ENCODE data around the gene GALNT14. TPM values are rescaled to one million over a fixed set of nuclear protein-coding genes. Genes with fewer than 3 reads are reported as not detected.

The GALNT14 gene
- total and polyA plus RNA-seq, 2 of the 8 experiments (the other 6 are each of a cell fraction or from before 2014, with no cell fraction given), result 13.0 to 13.7 TPM

DNA sequence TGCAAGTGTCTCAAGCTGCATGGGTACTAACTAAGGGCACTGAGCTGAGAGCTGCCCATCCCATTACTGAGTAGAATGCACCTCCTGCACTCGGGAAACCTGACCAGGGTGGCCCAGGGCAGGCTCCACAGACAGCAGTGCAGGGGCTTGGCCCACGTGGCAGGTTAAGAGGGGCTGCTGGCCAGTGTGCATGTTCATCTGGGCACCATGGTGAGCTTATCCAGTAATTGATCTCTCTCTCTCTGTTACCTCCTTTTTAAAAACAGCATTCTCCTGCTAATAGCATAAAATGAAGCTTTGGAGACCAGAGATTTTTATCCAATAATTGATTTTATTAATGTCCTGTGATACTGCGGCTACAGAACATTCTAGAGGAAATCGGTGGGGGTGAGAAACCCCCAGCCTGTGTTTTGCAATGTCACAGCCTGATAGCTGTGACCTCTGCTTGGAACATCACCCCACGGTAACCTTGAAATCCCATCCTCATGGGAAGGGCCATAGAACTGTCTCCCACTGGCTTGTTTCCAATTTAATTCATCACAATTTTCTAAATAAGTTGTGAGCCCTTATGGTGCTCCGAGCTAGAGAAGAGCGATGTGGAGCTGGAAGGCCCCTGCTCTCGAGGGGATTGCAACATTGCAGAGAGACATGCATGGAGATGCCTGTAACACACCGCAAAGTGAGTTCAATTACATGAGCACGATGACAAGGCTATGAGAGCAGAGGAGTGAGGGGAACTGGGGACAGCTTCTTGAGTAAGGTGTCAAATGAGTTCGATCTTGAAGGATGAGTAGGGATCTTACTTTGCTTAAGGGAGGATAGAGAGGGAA lies 143.8 kb downstream of the GALNT14 start:
- H4K5ac ChIP-seq (ENCODE audit: insufficient read length, low read depth, low read length), result no peak overlapping the region
- CTCF ChIA-PET (ENCODE audit: partially characterized antibody), result interaction anchor here (0.7 to 1.6 kb wide), 8 partner anchors 9 to 212 kb away, joined by 3 to 7 read pairs (median 3); no protein-coding TSS in a partner anchor
- no peak overlapping the region for H3K14ac ChIP-seq (ENCODE audit: insufficient read length)
- H3K79me1 ChIP-seq (ENCODE audit: low read depth, low read length), result no peaks in the 10 kb centered on the region; the same call in 1 of the 2 replicates
- H3K79me2 ChIP-seq (ENCODE audit: control insufficient read depth in 1 of 2, insufficient read depth in 2 of 2, low read length in 2 of 2), result no peaks in the 10 kb centered on the region
- H3K23me2 ChIP-seq (ENCODE audit: low read depth, low read length), result no peaks in the 10 kb centered on the region
- H4K91ac ChIP-seq (replicated peaks; ENCODE audit: insufficient read length, low read length), result no peak overlapping the region
- no peak overlapping the region for H3K9ac ChIP-seq (replicated peaks in 1 of 4; ENCODE audit: extremely low read depth in 1 of 4, low read depth in 3 of 4, low read length in 3 of 4)
- H3K27ac ChIP-seq (ENCODE audit: low read depth, low read length), result no peak overlapping the region
- H3K4me3 ChIP-seq (ENCODE audit: extremely low read depth in 1 of 4, insufficient read depth in 2 of 4, low read depth in 3 of 4, low read length in 4 of 4), result no peak overlapping the region
- no peak overlapping the region for H2BK5ac ChIP-seq (ENCODE audit: low read depth, low read length)
- H3K23ac ChIP-seq (ENCODE audit: insufficient read length), result no peak overlapping the region
- H3K56ac ChIP-seq (replicated peaks; ENCODE audit: insufficient read length, low read depth, low read length), result no peak overlapping the region
- no peak overlapping the region for H2BK120ac ChIP-seq (replicated peaks; ENCODE audit: low read depth, low read length)
- H3K27me3 ChIP-seq (replicated peaks in 1 of 4; ENCODE audit: control insufficient read depth in 3 of 4, extremely low read depth in 1 of 4, insufficient read depth in 3 of 4, low read length in 3 of 4), result no peaks in the 10 kb centered on the region
- H3K4me2 ChIP-seq (ENCODE audit: insufficient read depth in 1 of 2, low read depth in 2 of 2, low read length in 2 of 2), result no peak overlapping the region
- H3K36me3 ChIP-seq (ENCODE audit: control insufficient read depth in 2 of 4, insufficient read depth in 4 of 4, low read length in 3 of 4), result no peaks in the 10 kb centered on the region
- DNase-seq (ENCODE audit: low read depth in 1 of 2, low spot score in 2 of 2), result no peak
- no peak for FAIRE-seq
- WGBS, 2 experiments (ENCODE audit: extremely low coverage in 1 of 2, insufficient coverage in 1 of 2, insufficient read length in 1 of 2, insufficient replicate concordance in 2 of 2, low coverage in 1 of 2, low lambda C conversion rate in 2 of 2, missing lambda C conversion rate in 1 of 2), result 86% methylated on average over 11 of the region's 11 CpGs; no CpG with 5 or more reads in 1 of the 2 experiments
- no peak overlapping the region for H4K8ac ChIP-seq (ENCODE audit: extremely low read depth, insufficient read depth, low read length)
- H4K20me1 ChIP-seq (replicated peaks in 1 of 2; ENCODE audit: control insufficient read depth in 1 of 2, insufficient read depth in 2 of 2, low read length in 2 of 2), result no peaks in the 10 kb centered on the region
- no peak overlapping the region for H3K4ac ChIP-seq (replicated peaks; ENCODE audit: insufficient read length, low read depth, low read length)
- H3K18ac ChIP-seq (ENCODE audit: extremely low read depth, low read length), result no peak overlapping the region
- POLR2A ChIA-PET (ENCODE audit: partially characterized antibody), result interaction anchor here (0.6 kb wide), 1 partner anchor 216 kb away, joined by 4 read pairs; no protein-coding TSS in a partner anchor
- peaks cover 0 to 5% (median under 1%) of the 10 kb centered on the region in 4 experiments; a peak in 3 of 7 replicates for H3K4me1 ChIP-seq (replicated peaks in 1 of 4; ENCODE audit: control insufficient read depth in 3 of 4, insufficient read depth in 4 of 4, low read length in 3 of 4)
- no peak overlapping the region for H2BK20ac ChIP-seq (ENCODE audit: low read length)
- no peak overlapping the region for H2BK12ac ChIP-seq (ENCODE audit: low read depth, low read length)
- no peak overlapping the region for H2AK5ac ChIP-seq (ENCODE audit: low read depth, low read length)
- H2BK15ac ChIP-seq (ENCODE audit: low read length), result no peak overlapping the region
- no peaks in the 10 kb centered on the region for H3K9me3 ChIP-seq (ENCODE audit: insufficient read depth in 2 of 2, low read depth in 1 of 2, low read length in 1 of 2)
- no peak overlapping the region for H2AFZ ChIP-seq (ENCODE audit: low read length)
- TF ChIP-seq, protein P1, sequence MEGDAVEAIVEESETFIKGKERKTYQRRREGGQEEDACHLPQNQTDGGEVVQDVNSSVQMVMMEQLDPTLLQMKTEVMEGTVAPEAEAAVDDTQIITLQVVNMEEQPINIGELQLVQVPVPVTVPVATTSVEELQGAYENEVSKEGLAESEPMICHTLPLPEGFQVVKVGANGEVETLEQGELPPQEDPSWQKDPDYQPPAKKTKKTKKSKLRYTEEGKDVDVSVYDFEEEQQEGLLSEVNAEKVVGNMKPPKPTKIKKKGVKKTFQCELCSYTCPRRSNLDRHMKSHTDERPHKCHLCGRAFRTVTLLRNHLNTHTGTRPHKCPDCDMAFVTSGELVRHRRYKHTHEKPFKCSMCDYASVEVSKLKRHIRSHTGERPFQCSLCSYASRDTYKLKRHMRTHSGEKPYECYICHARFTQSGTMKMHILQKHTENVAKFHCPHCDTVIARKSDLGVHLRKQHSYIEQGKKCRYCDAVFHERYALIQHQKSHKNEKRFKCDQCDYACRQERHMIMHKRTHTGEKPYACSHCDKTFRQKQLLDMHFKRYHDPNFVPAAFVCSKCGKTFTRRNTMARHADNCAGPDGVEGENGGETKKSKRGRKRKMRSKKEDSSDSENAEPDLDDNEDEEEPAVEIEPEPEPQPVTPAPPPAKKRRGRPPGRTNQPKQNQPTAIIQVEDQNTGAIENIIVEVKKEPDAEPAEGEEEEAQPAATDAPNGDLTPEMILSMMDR (IDR thresholded peaks at IDR 0.05; ENCODE audit: control extremely low read depth in 1 of 3, insufficient read depth in 1 of 3, low read depth in 1 of 3, low read length in 3 of 3), result no peak
- no peak for TF ChIP-seq PHF8 (conservative IDR thresholded peaks at IDR 0.05; ENCODE audit: low read depth, low read length)
- TF ChIP-seq BRCA1 (IDR thresholded peaks at IDR 0.05; ENCODE audit: low read depth, low read length), result no peak
- no peak for TF ChIP-seq YY1 (IDR thresholded peaks at IDR 0.05; ENCODE audit: low read depth, low read length)
- no peak for TF ChIP-seq SRF (IDR thresholded peaks at IDR 0.05; ENCODE audit: low read depth, low read length)
- no peak for TF ChIP-seq CHD2 (IDR thresholded peaks at IDR 0.05; ENCODE audit: low read length)
- TF ChIP-seq JUN (IDR thresholded peaks at IDR 0.05; ENCODE audit: low read depth, low read length), result no peak
- no peak for TF ChIP-seq TCF12 (IDR thresholded peaks at IDR 0.05; ENCODE audit: low read depth, low read length)
- no peak for TF ChIP-seq TEAD4 (IDR thresholded peaks at IDR 0.05; ENCODE audit: low read depth, low read length)
- no peak for TF ChIP-seq RBBP5 (IDR thresholded peaks at IDR 0.05; ENCODE audit: borderline replicate concordance, low read depth, low read length)
- no peak for TF ChIP-seq POLR2AphosphoS5 (IDR thresholded peaks at IDR 0.05; ENCODE audit: low read depth, low read length)

All from H1 (cell line).